Hepatocyte (in vitro differentiated cells): ENCODE measurements around the gene IQCH. TPM values are rescaled to one million over a fixed set of nuclear protein-coding genes. Genes with fewer than 3 reads are reported as not detected.

Experiments
- DNase-seq: peaks from one replicate; pipeline ENCODE4 v3.0.0-alpha.2; 2016; ENCODE audit warnings: low spot score
- H2AFZ ChIP-seq: fragments of 200-600 bp; sonication (generic); 2 replicates; pipeline ENCODE4 v1.6.0; 2016; ENCODE audit warnings: antibody characterized with exemption, mild to moderate bottlenecking
- H3K27ac ChIP-seq: fragments of 200-600 bp; sonication (generic); 2 replicates; pipeline ENCODE4 v1.5.1; 2016; ENCODE audit warnings: mild to moderate bottlenecking
- H3K27me3 ChIP-seq: fragments of 200-600 bp; sonication (generic); 2 replicates; pipeline ENCODE4 v1.6.1; 2016
- H3K36me3 ChIP-seq: fragments of 200-600 bp; sonication (generic); replicated peaks from 2 replicates; pipeline ENCODE4 v1.5.1; 2016; ENCODE audit warnings: low read depth; ENCODE audit not compliant: insufficient read depth
- H3K4me1 ChIP-seq: fragments of 200-600 bp; sonication (generic); 2 replicates; pipeline ENCODE4 v1.5.1; 2016; ENCODE audit warnings: mild to moderate bottlenecking, moderate library complexity; ENCODE audit not compliant: insufficient read depth
- H3K4me2 ChIP-seq: fragments of 200-600 bp; sonication (generic); 2 replicates; pipeline ENCODE4 v1.6.0; 2016
- H3K4me3 ChIP-seq: fragments of 200-600 bp; sonication (generic); 2 replicates; pipeline ENCODE4 v1.5.1; 2016; ENCODE audit warnings: mild to moderate bottlenecking
- H3K79me2 ChIP-seq: fragments of 200-600 bp; sonication (generic); 2 replicates; pipeline ENCODE4 v1.6.0; 2017; ENCODE audit warnings: mild to moderate bottlenecking
- H3K9me2 ChIP-seq: fragments of 200-600 bp; sonication (generic); replicated peaks from 2 replicates; pipeline ENCODE4 v1.6.0; 2017; ENCODE audit warnings: mild to moderate bottlenecking; ENCODE audit not compliant: insufficient read depth
- H3K9me3 ChIP-seq: fragments of 200-600 bp; sonication (generic); 2 replicates; pipeline ENCODE4 v1.5.1; 2016; ENCODE audit warnings: low read depth, mild to moderate bottlenecking
- H4K20me1 ChIP-seq: fragments of 200-600 bp; sonication (generic); 2 replicates; pipeline ENCODE4 v1.6.0; 2016; ENCODE audit warnings: mild to moderate bottlenecking; ENCODE audit not compliant: insufficient read depth, poor library complexity, severe bottlenecking
- CTCF ChIP-seq: fragments of 200-600 bp; sonication (generic); IDR thresholded peaks from 2 replicates; pipeline ENCODE4 v1.5.1; 2016; ENCODE audit warnings: antibody characterized with exemption, mild to moderate bottlenecking; ENCODE audit not compliant: poor library complexity
- EZH2 ChIP-seq: fragments of 200-600 bp; sonication (generic); IDR thresholded peaks from 2 replicates; pipeline ENCODE4 v1.6.1; 2016; ENCODE audit warnings: antibody characterized with exemption, mild to moderate bottlenecking, borderline replicate concordance
- EZH2phosphoT487 ChIP-seq: fragments of 200-600 bp; sonication (generic); IDR thresholded peaks from one replicate; pipeline ENCODE4 v1.6.1; 2018; ENCODE audit warnings: antibody characterized with exemption, mild to moderate bottlenecking, low read depth, moderate library complexity; ENCODE audit not compliant: unreplicated experiment, severe bottlenecking
- WGBS: methylation state at CpG from one replicate; pipeline ENCODE4 v1.1.6; 2016; ENCODE audit warnings: low lambda C conversion rate; ENCODE audit errors: missing lambda C conversion rate; 5-methylcytosine and 5-hydroxymethylcytosine counted together
- polyA plus RNA-seq: library from polyadenylated mRNA; unstranded; fragments of >200 nt; fragmentation: Nextera tagmentation; extraction: Ambion mirVana; gene quantifications from 2 replicates; pipeline ENCODE4 v1.2.1, GENCODE V29; 2016
- total RNA-seq: library from RNA; depleted of rRNA; stranded (reverse); fragments of >200 nt; gene quantifications from 2 replicates; pipeline ENCODE4 v1.2.3, GENCODE V29; 2014

Gene IQCH
- total and polyA plus RNA-seq, 2 experiments from 2014 or later: 0.76 to 1.0 TPM

- no peaks in the 10 kb centered on the region for H3K9me2 ChIP-seq
- H3K36me3 ChIP-seq: no peaks in the 10 kb centered on the region
- no peaks in the 10 kb centered on the region for H3K79me2 ChIP-seq
- 97% methylated on average over 4 of the region's 4 CpGs for WGBS
- H3K27ac ChIP-seq: no peak overlapping the region
- H4K20me1 ChIP-seq: no peaks in the 10 kb centered on the region
- no peaks in the 10 kb centered on the region for H3K4me1 ChIP-seq
- H3K27me3 ChIP-seq: no peaks in the 10 kb centered on the region
- DNase-seq: no peak
- no peak overlapping the region for H2AFZ ChIP-seq
- TF ChIP-seq EZH2phosphoT487 (no peak), EZH2 (no peak), CTCF (no peak)
- H3K4me2 ChIP-seq: no peak overlapping the region
- H3K9me3 ChIP-seq: no peaks in the 10 kb centered on the region
- H3K4me3 ChIP-seq: no peak overlapping the region
Observed at GRCh38 chr15:67509918-67510317, 255.3 kb downstream of the IQCH start.

DNA sequence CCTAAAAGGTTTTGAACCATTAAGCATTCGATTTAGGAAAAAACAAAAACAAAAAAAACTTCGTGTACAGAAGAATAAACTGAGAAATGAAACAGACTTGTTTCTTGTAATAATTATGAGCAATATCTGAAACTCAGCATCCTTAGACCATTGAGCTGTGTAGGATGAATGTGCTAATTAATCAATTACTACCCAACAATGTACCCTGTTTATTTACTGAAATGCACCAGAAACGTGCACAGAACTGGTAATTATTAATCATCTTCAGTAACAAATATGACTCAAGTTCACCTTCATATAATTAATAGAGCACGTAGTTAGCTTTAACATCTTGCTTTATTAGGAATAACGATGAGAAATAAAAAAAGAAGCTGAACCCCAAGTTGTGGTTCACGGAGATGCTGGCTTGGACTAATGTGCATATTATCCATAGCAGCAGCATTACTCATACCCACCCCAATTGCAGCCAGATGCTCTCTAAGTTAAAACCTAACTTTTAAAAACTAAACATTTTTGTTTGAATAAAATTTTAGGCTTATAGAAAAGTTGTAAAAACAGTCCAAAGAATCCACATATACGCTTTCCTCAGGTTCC lies 256.1 kb downstream of the IQCH start:
- Histone ChIP-seq H3K4me1 (no peaks in the 10 kb centered on the region), H3K9me3 (no peaks in the 10 kb centered on the region), H3K27me3 (no peaks in the 10 kb centered on the region), H2AFZ (no peak overlapping the region), H3K79me2 (no peaks in the 10 kb centered on the region), H3K27ac (no peak overlapping the region), H3K4me3 (no peak overlapping the region), H3K36me3 (no peaks in the 10 kb centered on the region), H3K4me2 (no peak overlapping the region), H3K9me2 (no peaks in the 10 kb centered on the region), H4K20me1 (no peaks in the 10 kb centered on the region)
- no peak for TF ChIP-seq CTCF
- no peak for TF ChIP-seq EZH2phosphoT487
- no peak for TF ChIP-seq EZH2
- WGBS: 77% methylated on average over 7 of the region's 7 CpGs
- no peak for DNase-seq

DNA sequence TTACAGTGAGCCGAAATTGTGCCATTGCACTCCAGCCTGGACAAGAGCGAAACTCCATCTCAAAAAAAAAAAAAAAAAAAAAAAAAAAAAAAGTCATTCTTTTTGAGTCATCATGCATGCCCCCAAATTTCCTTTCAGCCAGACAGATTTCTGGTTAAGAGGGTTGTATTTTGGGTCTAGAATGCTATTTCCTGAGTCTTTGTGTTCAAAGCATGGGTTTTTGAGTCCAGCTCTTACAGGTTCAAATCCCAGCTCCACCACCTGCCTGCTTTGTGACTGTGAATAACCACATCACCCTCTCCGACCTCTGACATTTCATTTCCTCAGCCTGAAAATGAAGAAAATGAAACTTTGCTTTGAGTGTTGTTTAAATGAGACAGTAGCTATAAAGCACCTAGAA lies 257.0 kb downstream of the IQCH start:
- H2AFZ ChIP-seq: no peak overlapping the region
- no peaks in the 10 kb centered on the region for H4K20me1 ChIP-seq
- WGBS: 96% methylated on average over 3 of the region's 3 CpGs
- H3K4me3 ChIP-seq: no peak overlapping the region
- H3K27me3 ChIP-seq: no peaks in the 10 kb centered on the region
- no peak overlapping the region for H3K4me2 ChIP-seq
- no peaks in the 10 kb centered on the region for H3K4me1 ChIP-seq
- H3K27ac ChIP-seq: no peak overlapping the region
- H3K36me3 ChIP-seq: no peaks in the 10 kb centered on the region
- no peaks in the 10 kb centered on the region for H3K9me3 ChIP-seq
- H3K9me2 ChIP-seq: no peaks in the 10 kb centered on the region
- TF ChIP-seq CTCF: no peak
- no peak for TF ChIP-seq EZH2phosphoT487
- TF ChIP-seq EZH2: no peak
- no peak for DNase-seq
- H3K79me2 ChIP-seq: no peaks in the 10 kb centered on the region
